Left renal pelvis (tissue), 4 donors: ENCODE results near the gene RPTOR. TPM values are rescaled to one million over a fixed set of nuclear protein-coding genes. Genes with fewer than 3 reads are reported as not detected.

Experiments
- DNase-seq, 4 donors: peaks; one replicate each; pipeline ENCODE4 v3.0.0-alpha.2; 2013; ENCODE audit warnings: low read depth in 4 of 4, low spot score in 3 of 4
- polyA plus RNA-seq, 4 donors: library from polyadenylated mRNA; unstranded; fragments of 120-200 nt; gene quantifications; one replicate each; pipeline ENCODE4 v1.2.1, GENCODE V29; 2013; ENCODE audit not compliant: insufficient read length in 4 of 4

RPTOR gene
- polyA plus RNA-seq, 4 donors = 15.1 to 21.2 (median 16.9) TPM

DNA sequence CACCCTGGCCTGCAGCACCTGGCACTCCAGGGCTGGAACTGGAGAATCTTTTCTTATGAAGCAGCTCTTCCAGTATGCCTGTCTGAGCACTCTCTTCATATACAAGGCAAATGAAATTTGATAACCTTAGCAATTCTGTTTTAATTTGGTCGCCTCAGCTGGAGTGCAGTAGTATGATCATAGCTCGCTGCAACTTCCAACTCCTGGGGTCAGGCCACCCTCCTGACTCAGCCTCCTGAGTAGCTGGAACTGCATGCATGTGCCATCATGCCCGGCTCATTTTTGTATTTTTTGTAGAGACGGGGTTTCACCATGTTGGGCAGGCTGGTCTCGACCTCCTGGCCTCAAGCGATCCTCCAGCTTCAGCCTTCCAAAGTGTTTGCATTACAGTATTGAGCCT lies 306.2 kb downstream of the RPTOR start:
- DNase-seq = no peak

DNA sequence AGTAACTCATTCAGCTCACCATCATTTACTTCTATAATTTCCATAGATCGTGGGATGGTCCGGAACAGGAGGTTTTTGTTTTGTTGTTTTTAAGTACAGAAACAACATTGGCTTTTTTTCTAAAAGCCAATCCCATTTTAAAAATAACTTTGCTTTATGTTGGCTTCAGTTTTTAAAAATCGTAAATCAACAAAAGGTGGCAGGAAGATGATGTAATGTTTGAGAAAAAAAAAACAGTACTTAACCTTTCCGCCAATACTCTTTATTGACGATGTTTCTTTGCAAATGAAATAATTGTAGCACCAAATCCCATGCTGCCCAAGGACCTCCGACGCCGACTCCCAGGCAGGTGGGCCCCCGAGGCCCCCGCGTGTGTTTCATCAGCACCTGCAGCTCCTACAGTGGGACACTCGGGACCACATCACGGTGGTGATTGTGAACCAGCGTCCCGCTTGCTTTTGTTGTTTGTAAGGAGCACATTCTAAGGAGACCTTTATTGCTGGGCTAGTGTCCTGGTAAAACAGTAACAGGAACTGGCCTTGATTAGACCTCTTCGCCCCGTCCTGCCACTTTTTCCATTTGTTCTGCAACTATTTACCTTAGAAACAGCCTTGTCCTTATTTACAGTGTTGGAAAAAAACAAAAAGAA lies 306.8 kb downstream of the RPTOR start:
- DNase-seq = no peak

DNA sequence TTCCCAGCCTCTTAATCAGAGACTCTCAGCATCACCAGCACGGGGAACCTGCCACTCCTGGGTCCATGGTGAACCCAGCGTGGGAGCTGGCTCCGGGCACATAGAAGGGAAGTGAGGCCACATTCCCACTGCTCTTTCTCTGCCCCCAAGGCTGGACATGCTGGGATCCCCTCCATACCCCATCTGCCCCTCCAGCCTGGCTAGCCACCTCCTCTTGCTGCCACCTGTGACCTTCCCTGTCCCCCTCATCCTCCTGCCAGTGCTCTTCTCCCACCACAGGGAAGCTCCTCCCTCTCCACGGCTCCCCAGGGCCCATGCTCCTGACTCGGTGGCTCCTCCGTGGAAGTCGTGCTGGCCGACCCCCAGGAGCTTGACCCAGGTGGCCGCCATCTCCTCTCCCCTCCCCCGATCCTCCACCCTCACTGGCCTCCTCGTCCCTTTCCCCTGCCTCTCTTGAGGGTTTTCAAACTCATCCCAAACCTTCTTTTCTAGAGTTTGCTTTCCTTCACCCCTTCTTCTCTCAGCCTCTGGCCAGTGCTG lies 307.9 kb downstream of the RPTOR start:
- DNase-seq = no peak

DNA sequence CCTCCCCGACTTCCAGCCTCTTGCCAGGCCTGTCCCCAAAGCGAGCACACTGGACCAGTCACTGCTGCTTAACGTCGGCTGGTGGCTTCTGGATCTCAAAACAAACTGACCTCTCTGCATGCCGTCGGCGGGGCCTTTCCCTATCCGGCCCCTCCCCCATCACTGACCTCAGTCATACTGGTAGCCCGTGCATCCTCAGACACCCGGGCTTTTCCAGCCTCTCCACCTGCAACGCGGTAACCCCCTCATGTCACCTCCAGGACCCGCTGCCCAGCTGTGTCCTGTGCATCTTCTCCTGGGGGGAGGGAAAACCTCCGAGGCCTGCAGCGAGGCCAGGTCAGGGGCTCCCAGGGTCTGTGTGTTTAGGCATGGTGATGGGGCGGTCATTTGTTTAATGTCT lies 308.4 kb downstream of the RPTOR start:
- no peak for DNase-seq

DNA sequence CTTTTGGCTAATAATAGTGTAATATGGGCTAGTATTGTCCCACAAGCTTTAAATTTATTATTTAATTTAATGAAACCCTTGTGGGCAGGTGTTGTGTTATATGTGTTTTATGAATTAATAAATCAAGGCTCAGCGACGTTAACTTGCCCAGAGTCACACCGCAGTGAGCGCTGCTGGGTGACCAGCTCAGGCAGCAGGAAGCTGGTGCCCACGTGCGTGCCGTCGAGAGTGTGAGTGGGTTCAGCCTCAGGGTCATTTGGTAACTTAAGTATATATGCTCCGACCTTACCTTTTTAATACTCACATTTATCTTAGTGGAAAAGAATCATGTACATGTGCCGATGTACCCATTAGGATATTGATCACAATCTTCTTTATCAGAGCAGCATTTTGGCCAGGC lies 309.6 kb downstream of the RPTOR start:
- DNase-seq = no peak

DNA sequence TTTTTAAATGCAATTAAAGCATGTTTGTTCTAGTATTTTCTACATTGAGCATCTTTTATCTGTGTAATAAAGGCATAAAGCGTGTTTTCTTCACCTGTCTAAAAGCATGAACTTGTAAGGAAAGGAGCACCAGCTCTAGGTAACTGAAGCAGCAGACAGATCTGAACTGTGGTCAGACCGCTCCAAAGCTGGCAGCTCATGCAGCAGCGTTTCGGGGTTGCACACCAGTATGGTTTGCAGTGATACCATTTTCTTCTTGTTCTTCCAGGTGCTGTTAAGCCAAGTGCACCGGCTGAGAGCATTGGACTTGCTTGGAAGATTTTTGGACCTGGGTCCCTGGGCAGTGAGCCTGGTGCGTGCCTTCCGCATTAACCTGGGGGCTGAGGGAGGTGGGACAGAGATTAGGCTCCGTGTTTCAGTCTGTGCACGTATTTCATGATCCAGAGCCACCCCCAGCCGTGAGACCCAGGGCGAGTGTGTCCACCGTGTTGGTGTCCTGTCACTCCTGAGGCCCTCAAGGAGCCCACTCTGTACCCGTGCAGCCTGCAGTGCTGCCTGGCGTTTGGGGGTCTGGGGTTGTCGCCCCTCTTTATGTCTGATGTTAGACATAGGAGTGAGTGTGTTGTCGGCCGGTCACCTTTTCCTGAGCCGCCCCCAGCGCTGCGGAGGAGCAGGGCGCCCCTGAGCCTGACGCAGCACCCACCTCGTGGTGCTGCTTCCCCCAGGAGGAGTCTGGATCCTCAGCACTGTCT lies 310.7 kb downstream of the RPTOR start:
- DNase-seq = no peak

DNA sequence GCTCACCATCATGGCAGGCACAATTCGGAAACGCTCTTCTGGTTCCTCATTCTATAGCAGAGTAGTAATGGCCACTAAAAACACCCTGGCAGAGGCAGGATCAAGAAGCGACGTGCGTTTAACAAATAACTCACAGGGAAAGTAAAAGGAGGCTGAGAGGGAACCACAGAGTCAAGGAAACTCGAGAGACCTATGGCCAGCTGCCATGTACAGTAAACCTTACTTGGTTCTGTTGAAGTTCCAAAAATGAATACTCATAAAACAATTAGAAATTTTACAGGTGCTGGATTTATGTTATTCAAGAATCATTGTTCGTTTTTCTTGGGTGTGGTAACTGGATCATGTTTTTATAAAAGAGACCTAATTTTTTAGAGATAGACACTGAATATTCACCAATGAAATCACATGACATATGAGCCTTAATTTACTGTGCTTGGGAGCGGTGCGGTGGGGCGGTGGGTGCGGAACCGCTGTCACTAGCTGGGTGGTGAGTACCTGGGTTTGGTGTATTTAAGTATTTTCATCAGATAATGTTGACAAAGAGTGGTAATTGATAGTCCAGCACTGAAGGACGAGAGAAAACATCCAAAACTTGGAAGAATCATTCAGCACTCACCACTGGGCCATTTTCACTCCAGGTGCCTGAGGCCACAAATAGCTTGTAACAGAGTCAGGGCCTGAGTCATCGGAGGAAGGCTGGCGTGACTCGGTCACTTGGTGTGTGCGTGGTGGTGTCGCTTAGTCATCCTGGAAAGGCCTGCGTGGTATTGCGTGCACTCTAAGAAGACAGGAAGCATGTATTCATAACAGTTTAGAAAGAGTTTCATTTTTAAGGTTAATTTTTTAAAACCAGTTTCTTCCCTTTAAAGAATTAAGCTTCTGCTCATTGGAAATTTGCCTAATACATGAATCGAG lies 311.6 kb downstream of the RPTOR start:
- no peak for DNase-seq

DNA sequence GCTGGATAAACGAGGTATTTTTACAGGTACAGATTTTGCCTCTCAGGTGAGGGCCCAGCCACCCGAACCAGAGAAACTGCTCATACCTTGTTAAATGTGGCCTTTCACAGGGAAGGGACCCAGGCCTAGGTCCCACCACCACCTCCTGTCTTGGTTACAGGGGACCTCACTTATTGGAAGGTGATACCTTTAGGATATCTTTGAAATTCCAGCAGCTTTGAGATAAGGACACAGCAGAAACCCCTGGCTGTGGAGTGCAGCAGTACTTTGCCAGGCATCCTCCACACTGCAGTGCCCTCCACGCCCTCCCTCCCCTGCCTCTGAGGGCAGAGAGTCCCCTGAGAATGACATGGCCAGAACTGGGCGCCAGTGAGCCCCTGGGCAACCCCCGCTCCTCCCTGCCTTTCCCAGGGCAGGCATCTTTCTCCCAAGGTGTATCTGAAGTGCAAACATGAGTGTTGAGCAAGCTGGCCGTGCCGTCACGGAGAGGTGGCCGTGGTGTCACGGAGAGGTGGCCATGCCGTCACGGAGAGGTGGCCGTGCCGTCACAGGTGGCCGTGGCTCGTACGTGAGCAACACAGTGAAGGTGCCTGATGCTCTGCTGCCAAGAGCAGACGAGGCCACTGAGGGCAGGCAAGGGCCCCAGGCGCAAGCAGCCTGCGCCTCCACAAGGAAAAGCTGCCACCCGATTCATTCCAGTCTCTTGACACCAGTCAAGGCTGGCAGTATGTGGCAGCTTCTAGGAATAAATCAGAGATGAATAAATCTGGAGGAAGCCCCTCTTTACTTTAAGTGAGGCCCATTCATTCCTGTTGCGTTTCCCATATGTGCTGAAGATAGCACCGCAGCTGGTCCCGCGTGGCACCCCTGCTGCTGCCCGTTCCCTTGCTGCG lies 312.5 kb downstream of the RPTOR start:
- no peak for DNase-seq

DNA sequence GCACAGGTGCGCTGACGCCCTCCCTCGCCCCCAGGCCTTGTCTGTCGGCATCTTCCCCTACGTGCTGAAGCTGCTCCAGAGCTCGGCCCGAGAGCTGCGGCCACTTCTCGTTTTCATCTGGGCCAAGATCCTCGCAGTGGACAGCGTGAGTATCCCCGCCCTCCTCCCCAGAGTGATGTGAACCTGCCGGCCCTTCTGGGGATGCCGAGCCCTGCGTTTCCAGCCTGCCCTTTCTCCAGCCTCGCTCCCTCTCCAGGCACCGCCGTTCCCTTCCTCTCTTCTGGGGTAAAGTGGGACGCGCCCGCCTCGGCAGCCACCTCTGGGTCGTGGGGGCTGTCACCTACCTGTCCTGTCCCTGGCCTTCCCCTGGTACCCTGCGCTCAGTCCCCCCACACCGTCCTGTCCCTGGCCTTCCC lies 313.1 kb downstream of the RPTOR start:
- DNase-seq = no peak

DNA sequence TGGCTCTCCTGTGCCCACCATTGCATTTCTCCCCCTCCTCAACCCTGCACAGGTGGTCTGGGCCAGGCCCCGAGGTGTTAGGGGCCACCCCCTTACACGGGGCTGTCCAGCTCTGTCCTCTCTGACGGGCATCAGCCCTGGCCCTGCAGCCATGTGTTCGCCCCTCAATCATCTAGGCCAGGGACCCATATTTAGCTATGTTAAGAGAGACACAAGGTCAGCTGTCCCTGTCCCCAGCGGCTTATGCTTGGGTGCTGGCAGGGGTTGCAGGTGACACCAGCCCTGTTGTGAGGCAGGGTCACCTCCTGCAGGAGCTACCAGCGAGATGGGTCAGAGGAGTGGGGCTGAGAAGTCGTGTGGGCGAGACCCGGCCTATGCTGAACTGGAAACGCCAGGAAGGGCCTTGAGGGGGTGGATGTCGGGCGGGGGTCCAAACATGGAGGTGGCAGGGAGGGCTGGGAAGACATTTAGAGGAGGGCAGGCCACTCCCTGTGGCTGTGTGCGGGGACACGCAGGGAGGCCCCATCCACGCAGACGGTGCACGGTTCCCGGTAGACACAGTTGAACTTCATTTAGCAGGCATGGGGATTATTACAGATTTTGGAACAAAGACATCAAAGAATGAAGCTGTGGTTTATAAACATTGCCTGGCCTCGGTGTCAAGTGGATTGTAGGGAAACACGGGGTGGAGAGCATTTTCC lies 313.8 kb downstream of the RPTOR start:
- DNase-seq = no peak

DNA sequence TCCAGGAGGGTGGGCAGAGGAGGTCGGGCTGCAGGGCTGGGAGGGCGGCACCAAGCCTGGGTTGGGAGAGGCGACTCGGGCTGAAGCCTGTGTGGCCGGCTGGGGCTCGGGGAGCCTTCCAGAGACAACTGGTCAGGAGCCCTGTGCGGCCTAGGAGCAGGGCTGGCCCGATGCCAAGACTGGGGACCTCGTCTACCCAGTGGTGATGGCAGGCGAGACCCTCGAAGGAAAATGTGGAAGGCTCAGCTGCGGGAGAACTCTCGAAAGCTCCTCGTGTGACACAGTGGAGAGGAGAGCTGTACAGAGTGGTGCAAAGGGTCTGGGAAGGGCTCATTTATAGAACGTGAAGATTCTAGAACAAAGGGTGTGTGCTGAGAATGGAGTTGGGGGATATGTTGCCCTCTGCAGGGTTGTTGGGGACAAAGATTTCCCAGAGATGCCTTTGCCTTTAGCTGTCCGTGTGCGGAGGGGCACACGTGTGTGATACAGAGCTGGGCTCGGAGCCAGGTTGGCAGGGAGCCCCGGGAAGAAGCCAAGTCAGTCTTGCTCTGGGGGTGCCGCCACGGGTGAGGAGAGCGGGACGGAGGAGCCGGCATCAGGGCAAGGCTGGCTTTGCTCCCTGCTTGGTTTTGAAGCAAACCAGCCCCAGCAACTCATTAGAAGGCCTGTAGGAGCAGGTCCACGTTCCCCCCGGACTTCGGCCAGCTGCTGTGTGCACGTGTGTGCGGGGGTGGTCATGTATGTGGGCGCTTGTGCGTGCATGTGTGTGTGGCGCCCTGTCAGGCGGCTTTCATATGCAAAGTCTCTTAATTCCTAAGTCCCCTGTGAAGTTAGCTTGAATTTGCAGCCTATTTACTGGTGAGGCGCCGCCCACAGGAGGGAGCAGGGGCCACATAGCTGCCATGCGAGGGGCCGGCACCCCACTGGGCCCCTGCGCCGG lies 314.6 kb downstream of the RPTOR start:
- DNase-seq = no peak

DNA sequence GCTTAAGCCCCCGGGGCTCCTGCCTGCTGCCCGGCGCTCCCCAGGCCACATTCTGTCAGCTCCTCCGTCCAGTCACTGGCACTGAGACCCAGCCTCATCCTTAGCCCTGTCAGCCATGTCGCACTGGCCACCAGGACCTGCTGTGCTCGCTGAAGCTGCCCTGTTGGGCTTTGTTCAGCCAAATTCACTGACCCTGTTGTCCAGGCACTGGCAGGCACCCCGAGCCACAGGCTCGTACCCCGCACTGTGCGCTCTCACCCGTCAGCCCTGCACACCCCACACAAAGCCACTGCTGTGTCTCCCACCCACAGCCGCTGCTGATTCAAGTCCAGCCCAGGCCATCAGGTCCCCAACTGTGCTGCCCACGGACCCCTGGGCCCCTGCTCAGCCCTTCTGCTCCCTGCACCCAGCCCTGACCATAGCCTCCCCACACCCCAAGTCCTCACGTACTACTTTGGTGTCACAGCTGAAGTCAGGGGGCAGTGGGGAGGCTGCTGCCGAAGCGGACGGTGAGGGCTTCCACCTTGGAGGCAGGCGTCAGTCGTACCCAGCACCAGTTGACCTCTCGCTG lies 315.5 kb downstream of the RPTOR start:
- no peak for DNase-seq

DNA sequence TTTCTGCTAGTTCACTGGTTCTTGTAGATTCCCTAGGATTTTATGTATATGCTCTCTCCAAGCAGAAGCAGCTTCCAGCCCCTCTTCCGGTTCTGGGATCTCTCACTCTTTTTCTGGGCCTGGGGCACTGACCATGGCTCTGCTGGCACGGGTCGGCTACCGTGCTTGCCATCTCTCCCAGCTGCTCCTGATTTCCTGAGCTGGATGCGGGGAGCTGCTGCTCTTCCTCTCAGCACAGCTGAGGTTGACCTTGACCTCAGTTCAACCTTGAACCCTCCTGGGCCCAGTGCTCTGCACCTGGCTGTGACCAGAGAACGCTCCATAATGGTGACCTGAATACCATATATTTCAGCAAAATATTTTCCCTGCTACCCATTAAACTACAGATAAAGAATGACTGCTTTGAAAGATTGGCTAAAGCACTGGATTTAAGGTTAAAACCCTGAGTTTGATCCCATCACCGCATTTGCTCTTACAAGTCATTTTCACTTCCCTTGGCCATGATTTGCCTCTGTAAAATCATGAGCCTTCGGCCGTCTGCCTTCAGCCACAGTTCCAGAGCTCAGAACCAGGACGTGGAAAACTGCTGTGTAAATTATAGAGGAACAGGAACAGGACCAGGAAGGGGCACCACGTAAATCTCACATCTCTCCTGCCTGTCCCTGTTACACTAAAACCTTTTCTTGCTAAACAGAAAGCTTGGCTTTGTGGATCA lies 316.2 kb downstream of the RPTOR start:
- no peak for DNase-seq

DNA sequence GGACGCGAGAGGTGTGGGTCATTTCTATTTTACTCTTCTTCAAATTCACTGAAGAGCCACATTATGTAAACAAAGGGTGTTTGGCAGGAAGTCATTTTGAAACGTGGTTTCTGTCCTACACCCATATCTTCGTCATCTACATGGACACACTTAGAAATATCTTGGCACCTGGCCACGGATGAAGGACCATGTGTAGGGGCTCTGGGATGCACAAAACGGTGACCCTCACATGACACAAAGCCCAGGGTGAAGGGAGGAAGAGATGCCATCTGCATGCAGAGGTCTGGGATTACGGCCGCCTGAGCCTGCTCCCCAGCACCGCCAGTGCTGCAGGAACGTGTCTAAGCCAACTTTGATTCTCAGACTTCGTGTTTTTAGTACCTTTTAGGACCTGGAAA lies 316.8 kb downstream of the RPTOR start:
- no peak for DNase-seq

DNA sequence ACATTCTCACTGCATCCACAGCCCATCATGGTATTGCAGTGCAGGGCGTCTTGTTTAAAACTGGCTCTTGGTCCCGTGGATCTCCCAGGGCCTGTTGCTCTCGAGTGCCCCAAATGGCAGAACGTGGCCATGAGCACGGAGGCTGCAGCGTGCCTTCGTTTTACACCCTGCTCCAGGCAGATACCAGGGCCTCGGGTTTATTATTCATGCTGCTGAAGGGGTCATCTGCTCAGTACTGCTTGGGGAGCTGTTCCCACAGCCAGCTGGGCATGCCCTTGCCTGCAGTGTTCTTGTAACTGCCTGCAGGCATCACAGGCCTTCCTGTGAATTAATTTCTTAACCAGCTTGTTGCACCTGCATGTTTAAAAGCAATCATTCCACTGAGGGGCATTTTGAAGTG lies 317.3 kb downstream of the RPTOR start:
- no peak for DNase-seq

DNA sequence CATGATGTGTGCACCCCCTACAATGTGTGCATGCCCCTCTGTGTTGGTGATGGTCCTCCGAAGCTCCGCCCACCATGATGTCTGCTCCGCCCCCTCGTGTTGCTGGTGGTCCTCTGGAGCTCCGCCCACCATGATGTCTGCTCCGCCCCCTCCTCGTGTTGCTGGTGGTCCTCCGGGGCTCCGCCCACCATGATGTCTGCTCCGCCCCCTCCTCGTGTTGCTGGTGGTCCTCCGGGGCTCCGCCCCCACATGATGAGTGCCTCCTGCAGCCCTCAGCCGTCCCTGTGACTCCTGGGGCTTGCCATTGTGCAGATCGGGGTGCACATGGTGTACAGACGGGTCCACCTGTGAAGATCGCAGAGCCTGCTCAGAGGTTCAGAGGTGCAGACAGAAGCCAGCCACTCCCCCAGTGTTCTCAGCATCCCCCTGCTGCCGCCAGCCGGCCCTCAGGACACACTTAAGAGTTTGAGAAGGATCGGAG lies 317.9 kb downstream of the RPTOR start:
- DNase-seq = no peak

DNA sequence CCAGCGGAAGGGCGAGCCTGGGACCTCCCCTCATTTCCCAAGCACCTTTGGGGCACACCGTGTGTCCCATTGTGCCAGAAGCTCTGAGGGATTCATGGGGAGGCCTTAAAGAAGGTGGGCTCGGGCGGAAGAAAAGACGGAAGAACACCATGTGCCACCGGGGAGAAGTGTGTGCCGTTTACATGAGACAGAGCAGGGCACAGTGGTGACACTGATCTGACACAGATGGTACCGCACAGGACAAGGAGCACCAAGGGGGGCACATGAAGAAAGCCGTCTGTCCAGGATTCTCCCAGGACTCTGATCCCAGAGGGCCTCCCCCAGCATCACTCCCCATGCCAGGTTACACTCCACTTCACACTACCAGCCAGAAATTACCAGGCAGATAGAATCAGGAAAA lies 318.3 kb downstream of the RPTOR start:
- no peak for DNase-seq
